DOHH2 (cell line): ENCODE results near the gene MAP2K5.

Experiments used
- H3F3A ChIP-seq: fragments of 200-600 bp; sonication (generic), shearing (Covaris generic); 2 replicates; pipeline ENCODE4 v1.6.0; 2016; ENCODE audit warnings: antibody characterized with exemption, mild to moderate bottlenecking; ENCODE audit not compliant: control insufficient read depth, insufficient read depth
- H3K27ac ChIP-seq: fragments of 200-600 bp; sonication (generic); 2 replicates; pipeline ENCODE4 v1.5.1; 2014; ENCODE audit warnings: low read depth, mild to moderate bottlenecking, low read length, moderate library complexity
- H3K27me3 ChIP-seq: fragments of 200-600 bp; sonication (generic); 2 replicates; pipeline ENCODE4 v1.6.1; 2014; ENCODE audit warnings: mild to moderate bottlenecking, low read length, mixed read lengths; ENCODE audit not compliant: control insufficient read depth
- H3K36me3 ChIP-seq: fragments of 200-600 bp; sonication (generic); 2 replicates; pipeline ENCODE4 v1.6.1; 2014; ENCODE audit warnings: mild to moderate bottlenecking, low read length, moderate library complexity, mixed read lengths; ENCODE audit not compliant: control insufficient read depth
- H3K4me1 ChIP-seq: fragments of 200-600 bp; sonication (generic); 2 replicates; pipeline ENCODE4 v1.6.1; 2014; ENCODE audit warnings: mild to moderate bottlenecking, low read length, mixed read lengths; ENCODE audit not compliant: control insufficient read depth
- H3K4me2 ChIP-seq: fragments of 200-600 bp; sonication (generic); 2 replicates; pipeline ENCODE4 v1.6.0; 2014; ENCODE audit warnings: mild to moderate bottlenecking, low read length, moderate library complexity
- H3K4me3 ChIP-seq: fragments of 200-600 bp; sonication (generic); 2 replicates; pipeline ENCODE4 v1.5.1; 2014; ENCODE audit warnings: mild to moderate bottlenecking, low read length, mixed read lengths
- H3K79me2 ChIP-seq: fragments of 200-600 bp; sonication (generic); 2 replicates; pipeline ENCODE4 v1.6.1; 2014; ENCODE audit warnings: mild to moderate bottlenecking, low read length, mixed read lengths; ENCODE audit not compliant: control insufficient read depth
- H3K9me2 ChIP-seq: fragments of 200-600 bp; sonication (generic); replicated peaks from 2 replicates; pipeline ENCODE4 v1.6.1; 2014; ENCODE audit warnings: mild to moderate bottlenecking, low read length, mixed read lengths; ENCODE audit not compliant: control insufficient read depth
- H3K9me3 ChIP-seq: fragments of 200-600 bp; sonication (generic); 2 replicates; pipeline ENCODE4 v1.6.1; 2014; ENCODE audit warnings: antibody characterized with exemption, low read length, mixed read lengths; ENCODE audit not compliant: control insufficient read depth, insufficient read depth
- H4K20me1 ChIP-seq: fragments of 200-600 bp; sonication (generic); 2 replicates; pipeline ENCODE4 v1.6.0; 2014; ENCODE audit warnings: low read depth, mild to moderate bottlenecking, antibody characterized with exemption, low read length, moderate library complexity; ENCODE audit not compliant: control insufficient read depth, insufficient read depth
- CTCF ChIP-seq: fragments of 200-600 bp; sonication (generic); IDR thresholded peaks from one replicate; pipeline ENCODE4 v1.5.1; 2014; ENCODE audit warnings: antibody characterized with exemption, mild to moderate bottlenecking, low read depth, low read length; ENCODE audit not compliant: poor library complexity, severe bottlenecking
- EZH2phosphoT487 ChIP-seq: fragments of 200-600 bp; sonication (generic); IDR thresholded peaks from 2 replicates; pipeline ENCODE4 v1.6.1; 2017; ENCODE audit warnings: borderline replicate concordance, mild to moderate bottlenecking, antibody characterized with exemption, low read length, moderate library complexity, mixed read lengths

The MAP2K5 gene

GRCh38 chr15:67781061-67781460 is 238.6 kb downstream of the MAP2K5 start:
- Histone ChIP-seq H3K27me3 (no peaks in the 10 kb centered on the region), H3K4me1 (peaks cover 75% of the 10 kb centered on the region), H3F3A (peaks cover 26% of the 10 kb centered on the region), H3K27ac (no peak overlapping the region), H3K4me2 (no peak overlapping the region), H3K36me3 (peaks cover 5% of the 10 kb centered on the region; the same call in 1 of the 2 replicates), H3K9me3 (no peaks in the 10 kb centered on the region), H3K79me2 (peaks cover 3% of the 10 kb centered on the region; the same call in 1 of the 2 replicates), H4K20me1 (no peaks in the 10 kb centered on the region), H3K4me3 (no peak overlapping the region), H3K9me2 (no peaks in the 10 kb centered on the region)
- TF ChIP-seq CTCF (no peak), EZH2phosphoT487 (no peak)

- Histone ChIP-seq H4K20me1 (no peaks in the 10 kb centered on the region), H3K27ac (peak overlapping the region; percentile 95), H3K36me3 (peaks cover 5% of the 10 kb centered on the region; the same call in 1 of the 2 replicates), H3K4me1 (peaks cover 78% of the 10 kb centered on the region), H3K27me3 (no peaks in the 10 kb centered on the region), H3F3A (peaks cover 27% of the 10 kb centered on the region), H3K79me2 (peaks cover 3% of the 10 kb centered on the region; the same call in 1 of the 2 replicates), H3K9me2 (no peaks in the 10 kb centered on the region), H3K9me3 (no peaks in the 10 kb centered on the region), H3K4me3 (peak overlapping the region; percentile 79), H3K4me2 (peak overlapping the region; percentile 98)
- TF ChIP-seq CTCF (no peak), EZH2phosphoT487 (no peak)
Measured at GRCh38 chr15:67781907-67782690, 239.6 kb downstream of the MAP2K5 start.

- peak overlapping the region; percentile 98 for H3K4me2 ChIP-seq
- peaks cover 84% of the 10 kb centered on the region for H3K4me1 ChIP-seq
- H3K4me3 ChIP-seq: peak overlapping the region; percentile 79
Measured at GRCh38 chr15:67782691-67782991, 240.1 kb downstream of the MAP2K5 start.

More at GRCh38 chr15:67782691-67782991, 240.1 kb downstream of the MAP2K5 start:
- Histone ChIP-seq H3K27ac (peak overlapping the region; percentile 95), H3K9me2 (no peaks in the 10 kb centered on the region), H3K27me3 (no peaks in the 10 kb centered on the region), H3K9me3 (no peaks in the 10 kb centered on the region), H3F3A (peaks cover 30% of the 10 kb centered on the region), H3K79me2 (peaks cover 3% of the 10 kb centered on the region; the same call in 1 of the 2 replicates), H3K36me3 (peaks cover 5% of the 10 kb centered on the region; the same call in 1 of the 2 replicates), H4K20me1 (no peaks in the 10 kb centered on the region)
- TF ChIP-seq EZH2phosphoT487 (no peak), CTCF (no peak)
